ENCODE data around the gene INSM1. TPM values are rescaled to one million over a fixed set of nuclear protein-coding genes. Genes with fewer than 3 reads are reported as not detected.

The INSM1 gene
- total and polyA plus RNA-seq, 2 of the 13 experiments (the other 11 are each of a cell fraction or from before 2014, with no cell fraction given) = not detected

- H3K9ac ChIP-seq (ENCODE audit: insufficient read depth, low read depth, low read length) = no peak overlapping the region
- no peak overlapping the region for H3K4me2 ChIP-seq (ENCODE audit: low read depth, low read length)
- H3K27ac ChIP-seq (ENCODE audit: extremely low read length, insufficient read depth, low read length) = no peak overlapping the region
- DNase-seq (ENCODE audit: low spot score) (no peak), FAIRE-seq (no peak), ATAC-seq (no peak)
- ChIA-PET POLR2A (no interaction called here), CTCF (ENCODE audit: low intra/inter-chr PET ratio, low total read pairs) (no interaction called here)
- H2AFZ ChIP-seq (ENCODE audit: low read length) = no peak overlapping the region
- H4K20me1 ChIP-seq (ENCODE audit: insufficient read depth, low read length) = no peaks in the 10 kb centered on the region
- intact Hi-C loops (cut with micrococcal nuclease; ENCODE audit: unreplicated experiment) = no loop called here
- no TSS peak for BruUV-seq (replicated peaks)
- H3K79me2 ChIP-seq (ENCODE audit: insufficient read depth, low read length) = no peaks in the 10 kb centered on the region
- 91% methylated on average over 10 of the region's 12 CpGs for WGBS (ENCODE audit: low lambda C conversion rate)
- H3K4me3 ChIP-seq (replicated peaks in 1 of 3; ENCODE audit: insufficient read depth in 1 of 3, low read depth in 2 of 3, low read length in 3 of 3) = no peak overlapping the region
- peaks cover 9% of the 10 kb centered on the region for H3K4me1 ChIP-seq (ENCODE audit: insufficient read depth, low read length)
- H3K27me3 ChIP-seq (ENCODE audit: control insufficient read depth in 1 of 2, insufficient read depth in 2 of 2, low read length in 2 of 2) = no peaks in the 10 kb centered on the region
- H3K36me3 ChIP-seq (replicated peaks in 1 of 2; ENCODE audit: control insufficient read depth in 1 of 2, insufficient read depth in 2 of 2, low read length in 2 of 2) = peaks cover 2% of the 10 kb centered on the region in 2 experiments; a peak in 1 of 5 replicates
- no peaks in the 10 kb centered on the region for H3K9me3 ChIP-seq (ENCODE audit: low read length)
- no peak for TF ChIP-seq HNRNPH1 (optimal IDR thresholded peaks at IDR 0.05; ENCODE audit: low read depth, low read length)
- no peak for TF ChIP-seq ZFP37 (CRISPR knock-in tag; IDR thresholded peaks at IDR 0.05; ENCODE audit: borderline replicate concordance)
- in situ Hi-C loops (cut with HindIII; ENCODE audit: extremely low pct_ligation_motif_present, low pct_unique_long_range_greater_than_20kb) = no loop called here
These were observed 27.2 kb downstream of the INSM1 start for GRCh38 chr20:20395087-20395486.

GRCh38 chr20:20395903-20396568, 28.1 kb downstream of the INSM1 start:
- Histone ChIP-seq H3K36me3 (replicated peaks in 1 of 2; ENCODE audit: control insufficient read depth in 1 of 2, insufficient read depth in 2 of 2, low read length in 2 of 2) (peaks cover 2% of the 10 kb centered on the region in 2 experiments; a peak in 1 of 5 replicates), H3K27me3 (ENCODE audit: control insufficient read depth in 1 of 2, insufficient read depth in 2 of 2, low read length in 2 of 2) (no peaks in the 10 kb centered on the region), H3K4me1 (ENCODE audit: insufficient read depth, low read length) (peaks cover 12% of the 10 kb centered on the region), H3K9ac (ENCODE audit: insufficient read depth, low read depth, low read length) (no peak overlapping the region), H2AFZ (ENCODE audit: low read length) (no peak overlapping the region), H4K20me1 (ENCODE audit: insufficient read depth, low read length) (no peaks in the 10 kb centered on the region), H3K79me2 (ENCODE audit: insufficient read depth, low read length) (no peaks in the 10 kb centered on the region), H3K4me2 (ENCODE audit: low read depth, low read length) (no peak overlapping the region), H3K4me3 (replicated peaks in 1 of 3; ENCODE audit: insufficient read depth in 1 of 3, low read depth in 2 of 3, low read length in 3 of 3) (no peak overlapping the region), H3K27ac (ENCODE audit: extremely low read length, insufficient read depth, low read length) (no peak overlapping the region), H3K9me3 (ENCODE audit: low read length) (no peaks in the 10 kb centered on the region)
- 96% methylated on average over 26 of the region's 29 CpGs for WGBS (ENCODE audit: low lambda C conversion rate)
- in situ Hi-C loops (cut with HindIII; ENCODE audit: extremely low pct_ligation_motif_present, low pct_unique_long_range_greater_than_20kb) = no loop called here
- BruUV-seq (replicated peaks) = no TSS peak
- DNase-seq (ENCODE audit: low spot score) = no peak
- no peak for FAIRE-seq
- ChIA-PET POLR2A (no interaction called here), CTCF (ENCODE audit: low intra/inter-chr PET ratio, low total read pairs) (no interaction called here)
- intact Hi-C loops (cut with micrococcal nuclease; ENCODE audit: unreplicated experiment) = no loop called here
- ATAC-seq = no peak
- TF ChIP-seq ZNF660 (CRISPR knock-in tag; IDR thresholded peaks at IDR 0.05; ENCODE audit: borderline replicate concordance, low read depth) (no peak), ZNF333 (CRISPR knock-in tag; IDR thresholded peaks at IDR 0.05; ENCODE audit: borderline replicate concordance) (no peak), ZNF274 (CRISPR knock-in tag; IDR thresholded peaks at IDR 0.05) (no peak), HNRNPL (IDR thresholded peaks at IDR 0.05; ENCODE audit: low read depth, low read length) (no peak), RNF219 (CRISPR knock-in tag; IDR thresholded peaks at IDR 0.05) (no peak), ZNF451 (CRISPR knock-in tag; IDR thresholded peaks at IDR 0.05) (no peak), MIXL1 (CRISPR knock-in tag; IDR thresholded peaks at IDR 0.05) (no peak)
- TF ChIP-seq, protein P1, sequence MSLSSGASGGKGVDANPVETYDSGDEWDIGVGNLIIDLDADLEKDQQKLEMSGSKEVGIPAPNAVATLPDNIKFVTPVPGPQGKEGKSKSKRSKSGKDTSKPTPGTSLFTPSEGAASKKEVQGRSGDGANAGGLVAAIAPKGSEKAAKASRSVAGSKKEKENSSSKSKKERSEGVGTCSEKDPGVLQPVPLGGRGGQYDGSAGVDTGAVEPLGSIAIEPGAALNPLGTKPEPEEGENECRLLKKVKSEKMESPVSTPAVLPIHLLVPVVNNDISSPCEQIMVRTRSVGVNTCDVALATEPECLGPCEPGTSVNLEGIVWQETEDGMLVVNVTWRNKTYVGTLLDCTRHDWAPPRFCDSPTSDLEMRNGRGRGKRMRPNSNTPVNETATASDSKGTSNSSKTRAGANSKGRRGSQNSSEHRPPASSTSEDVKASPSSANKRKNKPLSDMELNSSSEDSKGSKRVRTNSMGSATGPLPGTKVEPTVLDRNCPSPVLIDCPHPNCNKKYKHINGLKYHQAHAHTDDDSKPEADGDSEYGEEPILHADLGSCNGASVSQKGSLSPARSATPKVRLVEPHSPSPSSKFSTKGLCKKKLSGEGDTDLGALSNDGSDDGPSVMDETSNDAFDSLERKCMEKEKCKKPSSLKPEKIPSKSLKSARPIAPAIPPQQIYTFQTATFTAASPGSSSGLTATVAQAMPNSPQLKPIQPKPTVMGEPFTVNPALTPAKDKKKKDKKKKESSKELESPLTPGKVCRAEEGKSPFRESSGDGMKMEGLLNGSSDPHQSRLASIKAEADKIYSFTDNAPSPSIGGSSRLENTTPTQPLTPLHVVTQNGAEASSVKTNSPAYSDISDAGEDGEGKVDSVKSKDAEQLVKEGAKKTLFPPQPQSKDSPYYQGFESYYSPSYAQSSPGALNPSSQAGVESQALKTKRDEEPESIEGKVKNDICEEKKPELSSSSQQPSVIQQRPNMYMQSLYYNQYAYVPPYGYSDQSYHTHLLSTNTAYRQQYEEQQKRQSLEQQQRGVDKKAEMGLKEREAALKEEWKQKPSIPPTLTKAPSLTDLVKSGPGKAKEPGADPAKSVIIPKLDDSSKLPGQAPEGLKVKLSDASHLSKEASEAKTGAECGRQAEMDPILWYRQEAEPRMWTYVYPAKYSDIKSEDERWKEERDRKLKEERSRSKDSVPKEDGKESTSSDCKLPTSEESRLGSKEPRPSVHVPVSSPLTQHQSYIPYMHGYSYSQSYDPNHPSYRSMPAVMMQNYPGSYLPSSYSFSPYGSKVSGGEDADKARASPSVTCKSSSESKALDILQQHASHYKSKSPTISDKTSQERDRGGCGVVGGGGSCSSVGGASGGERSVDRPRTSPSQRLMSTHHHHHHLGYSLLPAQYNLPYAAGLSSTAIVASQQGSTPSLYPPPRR (CRISPR knock-in tag; IDR thresholded peaks at IDR 0.05; ENCODE audit: borderline replicate concordance) = no peak

All from HepG2 (cell line).